HK-2 (cell line): ENCODE measurements around the gene DNMBP.
"Not testable (repeated sequence)": the region's sequence is repeated elsewhere in the genome, so short reads cannot be mapped to it uniquely, and the experiment has no call there.

Experiments
- DNase-seq: peaks from one replicate; pipeline ENCODE4 v3.0.0-alpha.2; 2018; ENCODE audit not compliant: unreplicated experiment

DNMBP gene

GRCh38 chr10:99993701-99994689 lies 15.8 kb downstream of the DNMBP start:
- DNase-seq, result no peak

- not testable (repeated sequence) for DNase-seq
These were observed 24.1 kb downstream of the DNMBP start for GRCh38 chr10:99985637-99986036.

- no peak for DNase-seq
These were observed 25.3 kb downstream of the DNMBP start for GRCh38 chr10:99984211-99985034.

GRCh38 chr10:99983280-99983988 lies 26.3 kb downstream of the DNMBP start:
- no peak for DNase-seq

GRCh38 chr10:99982728-99983127 lies 27.0 kb downstream of the DNMBP start:
- DNase-seq, result no peak

GRCh38 chr10:99981581-99982199 lies 28.1 kb downstream of the DNMBP start:
- no peak for DNase-seq

GRCh38 chr10:99979066-99979685 lies 30.6 kb downstream of the DNMBP start:
- DNase-seq, result no peak

- DNase-seq, result no peak
These were observed 31.8 kb downstream of the DNMBP start for GRCh38 chr10:99977916-99978315.

- DNase-seq, result no peak
These were observed 32.7 kb downstream of the DNMBP start for GRCh38 chr10:99976886-99977665.

- no peak for DNase-seq
These were observed 33.6 kb downstream of the DNMBP start for GRCh38 chr10:99975942-99976809.

GRCh38 chr10:99975106-99975829 lies 34.5 kb downstream of the DNMBP start:
- no peak for DNase-seq

- DNase-seq, result no peak
These were observed 36.6 kb downstream of the DNMBP start for GRCh38 chr10:99973190-99973589.

GRCh38 chr10:99967961-99968360 lies 41.8 kb downstream of the DNMBP start:
- DNase-seq, result no peak

GRCh38 chr10:99966306-99966705 lies 43.4 kb downstream of the DNMBP start:
- peak; percentile 68 for DNase-seq

GRCh38 chr10:99965700-99966099 lies 44.0 kb downstream of the DNMBP start:
- no peak for DNase-seq

- no peak for DNase-seq
These were observed 45.0 kb downstream of the DNMBP start for GRCh38 chr10:99964791-99965190.

- DNase-seq, result not testable (repeated sequence)
These were observed 46.1 kb downstream of the DNMBP start for GRCh38 chr10:99963467-99964165.

- no peak for DNase-seq
These were observed 50.9 kb downstream of the DNMBP start for GRCh38 chr10:99958806-99959205.
